ENCODE measurements around the gene HCN3.

HCN3 gene

GRCh38 chr1:155254714-155255242, 22.5 kb upstream of the HCN3 start:
- DNase-seq: no peak

GRCh38 chr1:155255243-155256007, 21.8 kb upstream of the HCN3 start, which contains the start of gene ENTREP3:
Gene ENTREP3, minus strand, starts transcription at chr1:155255483. Its CDS starts 606 bp downstream, at chr1:155254877.
- peak; percentile 31 to 67 (median 50) for DNase-seq

GRCh38 chr1:155256058-155256852, 21.0 kb upstream of the HCN3 start:
- DNase-seq: no peak

GRCh38 chr1:155260276-155260675, 17.0 kb upstream of the HCN3 start:
- DNase-seq: no peak

GRCh38 chr1:155261493-155261851, 15.8 kb upstream of the HCN3 start:
- no peak for DNase-seq

GRCh38 chr1:155261852-155262673, 15.2 kb upstream of the HCN3 start, which contains the start of gene SCAMP3:
Gene SCAMP3, minus strand, starts transcription at chr1:155262360. Its CDS starts 209 bp downstream, at chr1:155262151.
- peak; percentile 64 to 71 (median 66) for DNase-seq

- no peak for DNase-seq
These were observed 14.2 kb upstream of the HCN3 start for GRCh38 chr1:155263067-155263466.

GRCh38 chr1:155266553-155266952, 10.7 kb upstream of the HCN3 start:
- DNase-seq: no peak

GRCh38 chr1:155267373-155267772, 9.9 kb upstream of the HCN3 start:
- DNase-seq: no peak

GRCh38 chr1:155268630-155269029, 8.6 kb upstream of the HCN3 start:
- no peak for DNase-seq

GRCh38 chr1:155269381-155269780, 7.9 kb upstream of the HCN3 start:
- DNase-seq: no peak

- DNase-seq: peak in 2 of 4 experiments; percentile 47 to 55
These were observed 4.6 kb upstream of the HCN3 start for GRCh38 chr1:155272466-155273342.

- peak; percentile 88 to 95 (median 92) for DNase-seq
These were observed 3.7 kb upstream of the HCN3 start, which contains the start of gene CLK2 for GRCh38 chr1:155273343-155274245. Gene CLK2, minus strand, starts transcription at chr1:155273504. Its CDS starts 2,527 bp downstream, at chr1:155270977.

- peak; percentile 42 to 57 (median 52) for DNase-seq
These were observed 832 bp downstream of the HCN3 start for GRCh38 chr1:155277902-155278688.

- no peak for DNase-seq
These were observed 1.5 kb downstream of the HCN3 start for GRCh38 chr1:155278689-155279160.

- DNase-seq: no peak
These were observed 2.0 kb downstream of the HCN3 start for GRCh38 chr1:155279268-155279667.

GRCh38 chr1:155282488-155283091, 5.3 kb downstream of the HCN3 start:
- no peak for DNase-seq

GRCh38 chr1:155284476-155284875, 7.2 kb downstream of the HCN3 start:
- no peak for DNase-seq

GRCh38 chr1:155285063-155285462, 7.8 kb downstream of the HCN3 start:
- no peak for DNase-seq
